ENCODE measurements around the gene GPHN. TPM values are rescaled to one million over a fixed set of nuclear protein-coding genes. Genes with fewer than 3 reads are reported as not detected.

Gene GPHN
- total RNA-seq, 1 donor from 2014 or later, result 33.4 TPM

DNA sequence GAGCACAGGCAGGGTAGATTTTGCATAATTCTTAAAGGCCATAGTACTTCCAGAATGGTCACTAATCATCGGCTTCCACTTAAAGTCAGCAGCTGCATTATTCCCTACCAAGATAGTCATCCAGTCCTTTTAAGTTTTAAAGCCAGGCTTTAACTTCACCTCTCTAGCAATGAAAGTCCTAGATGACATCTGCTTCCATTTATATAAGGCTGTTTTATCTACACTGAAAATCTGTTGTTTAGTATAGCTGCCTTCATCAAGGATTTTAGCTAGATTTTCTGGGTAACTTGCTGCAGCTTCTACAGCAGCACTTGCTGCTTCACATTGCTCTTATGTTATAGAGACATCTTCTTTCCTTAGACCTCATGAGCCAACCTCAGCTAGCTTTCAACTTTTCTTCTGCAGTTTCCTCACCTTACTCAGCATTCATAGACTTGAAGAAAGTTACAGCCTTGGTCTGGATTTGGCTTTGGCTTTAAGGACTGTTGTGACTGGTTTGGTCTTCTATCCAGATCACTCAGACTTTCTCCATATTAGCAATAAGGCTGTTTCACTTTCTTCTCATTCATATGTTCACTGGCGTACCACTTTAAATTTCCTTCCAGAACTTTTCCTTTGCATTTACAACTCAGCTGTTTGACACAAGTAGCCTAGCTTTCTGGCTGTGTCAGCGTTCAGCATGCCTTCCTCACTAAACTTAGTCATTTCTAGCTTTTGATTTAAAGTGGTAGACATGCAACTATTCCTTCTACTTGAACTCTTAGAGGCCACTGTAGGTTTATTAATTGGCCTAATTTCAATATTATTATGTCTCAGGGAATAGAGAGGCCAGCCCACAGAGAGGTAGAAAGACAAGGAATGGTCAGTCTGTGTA is 471.4 kb downstream of the GPHN start:
- H3K27ac ChIP-seq (replicated peaks), result no peak overlapping the region
- H3K4me1 ChIP-seq, result no peaks in the 10 kb centered on the region
- no peaks in the 10 kb centered on the region for H3K27me3 ChIP-seq (ENCODE audit: low read depth)
- H3K9me3 ChIP-seq (replicated peaks), result no peaks in the 10 kb centered on the region
- no peak for DNase-seq
- intact Hi-C loops (cut with micrococcal nuclease), result no loop called here
- peaks cover 2% of the 10 kb centered on the region for H3K36me3 ChIP-seq
- TF ChIP-seq, protein P1, sequence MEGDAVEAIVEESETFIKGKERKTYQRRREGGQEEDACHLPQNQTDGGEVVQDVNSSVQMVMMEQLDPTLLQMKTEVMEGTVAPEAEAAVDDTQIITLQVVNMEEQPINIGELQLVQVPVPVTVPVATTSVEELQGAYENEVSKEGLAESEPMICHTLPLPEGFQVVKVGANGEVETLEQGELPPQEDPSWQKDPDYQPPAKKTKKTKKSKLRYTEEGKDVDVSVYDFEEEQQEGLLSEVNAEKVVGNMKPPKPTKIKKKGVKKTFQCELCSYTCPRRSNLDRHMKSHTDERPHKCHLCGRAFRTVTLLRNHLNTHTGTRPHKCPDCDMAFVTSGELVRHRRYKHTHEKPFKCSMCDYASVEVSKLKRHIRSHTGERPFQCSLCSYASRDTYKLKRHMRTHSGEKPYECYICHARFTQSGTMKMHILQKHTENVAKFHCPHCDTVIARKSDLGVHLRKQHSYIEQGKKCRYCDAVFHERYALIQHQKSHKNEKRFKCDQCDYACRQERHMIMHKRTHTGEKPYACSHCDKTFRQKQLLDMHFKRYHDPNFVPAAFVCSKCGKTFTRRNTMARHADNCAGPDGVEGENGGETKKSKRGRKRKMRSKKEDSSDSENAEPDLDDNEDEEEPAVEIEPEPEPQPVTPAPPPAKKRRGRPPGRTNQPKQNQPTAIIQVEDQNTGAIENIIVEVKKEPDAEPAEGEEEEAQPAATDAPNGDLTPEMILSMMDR (IDR thresholded peaks at IDR 0.05; ENCODE audit: borderline replicate concordance), result no peak
- H3K4me3 ChIP-seq, result no peak overlapping the region

DNA sequence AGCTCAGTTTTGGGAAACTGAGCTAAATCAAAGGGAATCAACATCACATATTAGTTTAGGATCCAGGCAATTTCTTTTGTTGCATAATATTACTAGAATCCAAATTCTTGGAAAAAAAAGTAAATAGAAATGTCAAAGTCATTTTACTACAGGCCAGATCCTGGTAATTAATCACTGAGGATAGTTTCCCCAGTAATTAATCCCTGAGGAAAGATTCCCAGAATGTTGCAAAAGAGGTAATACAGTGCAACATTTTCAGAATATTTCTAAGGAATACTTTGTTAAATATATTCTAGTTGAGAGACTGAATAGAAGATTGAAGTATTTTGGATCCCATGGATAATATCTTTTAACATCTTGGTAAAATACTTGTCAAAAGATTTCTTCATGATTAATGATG is 474.3 kb downstream of the GPHN start:
- Histone ChIP-seq H3K27ac (replicated peaks) (no peak overlapping the region), H3K4me3 (no peak overlapping the region), H3K9me3 (replicated peaks) (no peaks in the 10 kb centered on the region), H3K4me1 (no peaks in the 10 kb centered on the region), H3K27me3 (ENCODE audit: low read depth) (no peaks in the 10 kb centered on the region), H3K36me3 (peaks cover 7% of the 10 kb centered on the region)
- TF ChIP-seq, protein P1 (IDR thresholded peaks at IDR 0.05; ENCODE audit: borderline replicate concordance), result no peak
- DNase-seq, result no peak
- intact Hi-C loops (cut with micrococcal nuclease), result no loop called here

DNA sequence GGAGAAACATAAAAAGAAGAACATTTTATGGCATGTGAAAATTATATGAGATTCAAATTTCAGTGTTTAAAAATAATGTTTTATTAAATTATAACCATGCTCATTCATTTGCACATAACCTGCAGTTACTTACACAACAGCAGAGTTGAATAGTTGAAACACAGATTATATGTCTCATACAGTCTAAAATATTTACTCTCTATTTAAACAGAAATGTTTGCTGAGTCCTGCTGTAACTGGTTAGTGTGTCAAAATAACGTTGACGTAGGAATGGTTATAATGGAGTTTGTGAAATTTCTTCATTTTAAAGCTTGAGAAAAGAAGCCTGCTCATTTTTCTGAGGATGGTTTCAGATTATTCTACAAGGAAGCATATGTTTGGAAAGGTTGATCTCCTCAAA is 484.8 kb downstream of the GPHN start:
- H3K9me3 ChIP-seq (replicated peaks), result no peaks in the 10 kb centered on the region
- H3K4me1 ChIP-seq, result no peaks in the 10 kb centered on the region
- H3K27ac ChIP-seq (replicated peaks), result no peak overlapping the region
- intact Hi-C loops (cut with micrococcal nuclease), result no loop called here
- TF ChIP-seq, protein P1 (IDR thresholded peaks at IDR 0.05; ENCODE audit: borderline replicate concordance), result no peak
- no peak for DNase-seq
- H3K4me3 ChIP-seq, result no peak overlapping the region
- H3K36me3 ChIP-seq, result peaks cover 11% of the 10 kb centered on the region
- H3K27me3 ChIP-seq (ENCODE audit: low read depth), result no peaks in the 10 kb centered on the region

DNA sequence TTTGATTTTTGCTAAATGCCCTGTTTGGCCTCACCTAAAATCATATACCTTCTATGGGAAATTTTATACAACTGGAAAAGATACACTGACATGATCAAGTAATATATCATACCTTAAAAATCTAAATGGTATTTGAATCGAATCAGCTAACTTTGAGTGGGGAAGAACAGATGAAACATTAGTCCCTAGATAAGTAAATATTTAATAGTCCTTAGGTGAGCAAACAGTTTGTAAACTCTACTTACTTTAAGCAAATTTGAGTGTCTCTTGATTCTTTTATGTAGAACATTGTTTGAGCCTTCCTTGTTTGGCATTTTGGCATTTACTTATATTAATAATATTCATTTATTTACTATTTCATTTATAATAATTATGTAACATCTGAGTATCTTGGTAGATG is 485.6 kb downstream of the GPHN start:
- intact Hi-C loops (cut with micrococcal nuclease), result no loop called here
- no peaks in the 10 kb centered on the region for H3K9me3 ChIP-seq (replicated peaks)
- DNase-seq, result no peak
- peaks cover 9% of the 10 kb centered on the region for H3K36me3 ChIP-seq
- H3K27ac ChIP-seq (replicated peaks), result no peak overlapping the region
- H3K27me3 ChIP-seq (ENCODE audit: low read depth), result no peaks in the 10 kb centered on the region
- TF ChIP-seq, protein P1 (IDR thresholded peaks at IDR 0.05; ENCODE audit: borderline replicate concordance), result no peak
- H3K4me3 ChIP-seq, result no peak overlapping the region
- H3K4me1 ChIP-seq, result no peaks in the 10 kb centered on the region

- no peaks in the 10 kb centered on the region for H3K4me1 ChIP-seq
- DNase-seq, result no peak
- no peak overlapping the region for H3K4me3 ChIP-seq
- H3K36me3 ChIP-seq, result peaks cover 9% of the 10 kb centered on the region
- intact Hi-C loops (cut with micrococcal nuclease), result no loop called here
- no peak overlapping the region for H3K27ac ChIP-seq (replicated peaks)
- H3K9me3 ChIP-seq (replicated peaks), result no peaks in the 10 kb centered on the region
- no peaks in the 10 kb centered on the region for H3K27me3 ChIP-seq (ENCODE audit: low read depth)
- TF ChIP-seq, protein P1 (IDR thresholded peaks at IDR 0.05; ENCODE audit: borderline replicate concordance), result no peak
Measured at GRCh38 chr14:66998013-66998412, 490.1 kb downstream of the GPHN start.

Measured in left ventricle myocardium inferior (tissue), 1 donor.